Vagina (tissue), 2 donors: ENCODE measurements around the gene GRK4. TPM values are rescaled to one million over a fixed set of nuclear protein-coding genes. Genes with fewer than 3 reads are reported as not detected.

ENCODE experiments used
- DNase-seq, 2 donors: peaks; one replicate each; pipeline ENCODE4 v3.0.0-alpha.2; 2017; ENCODE audit errors: extremely low spot score in 2 of 2
- H3K27ac ChIP-seq: fragments of 200-600 bp; sonication (generic); one replicate; pipeline ENCODE4 v1.5.1; 2019
- H3K27me3 ChIP-seq: fragments of 200-600 bp; sonication (generic); one replicate; pipeline ENCODE4 v1.5.1; 2019
- H3K36me3 ChIP-seq, 2 donors: fragments of 200-600 bp; sonication (generic); one replicate each; pipeline ENCODE4 v1.5.1; 2017 to 2019
- H3K4me1 ChIP-seq: fragments of 200-600 bp; sonication (generic); one replicate; pipeline ENCODE4 v1.5.1; 2019
- H3K4me3 ChIP-seq, 2 donors: fragments of 200-600 bp; sonication (generic); 1 replicate in 1 of 2; 2 replicates in 1 of 2; pipeline ENCODE4 v1.5.1; 2016 to 2019
- H3K9me3 ChIP-seq: fragments of 200-600 bp; sonication (generic); one replicate; pipeline ENCODE4 v1.5.1; 2019
- CTCF ChIP-seq, 3 experiments: fragments of 450-650 bp in 2 of 3; fragments of 200-600 bp in 1 of 3; sonication (generic) in 1 of 3; IDR thresholded peaks; one replicate each; pipeline ENCODE4 v1.5.1; 2017 to 2019; ENCODE audit warnings: antibody characterized with exemption in 3 of 3, mild to moderate bottlenecking in 2 of 3, moderate library complexity in 2 of 3
- POLR2A ChIP-seq, 2 donors: fragments of 450-650 bp; IDR thresholded peaks; one replicate each; pipeline ENCODE4 v1.6.1; 2017; ENCODE audit warnings: antibody characterized with exemption in 2 of 2, mild to moderate bottlenecking in 2 of 2, moderate library complexity in 2 of 2
- POLR2AphosphoS5 ChIP-seq, 2 donors: sonication (generic); formaldehyde crosslinking; IDR thresholded peaks; one replicate each; pipeline ENCODE4 v1.9.0; 2017; ENCODE audit warnings: antibody characterized with exemption in 2 of 2, mild to moderate bottlenecking in 2 of 2, low read depth in 1 of 2; ENCODE audit not compliant: insufficient read depth in 1 of 2
- intact Hi-C: fragments of 100-400 bp; cut with DNase I; formaldehyde crosslinking; loops from one replicate; pipeline ENCODE4 v1.15.1; 2023
- total RNA-seq: library from RNA; depleted of rRNA; stranded (reverse); fragments of >200 nt; gene quantifications from one replicate; pipeline ENCODE4 v1.2.3, GENCODE V29; 2016

The GRK4 gene
- total RNA-seq, 1 donor from 2014 or later: 2.7 TPM

GRCh38 chr4:3009422-3009821, 46.1 kb downstream of the GRK4 start:
- Histone ChIP-seq H3K36me3 (no peaks in the 10 kb centered on the region), H3K9me3 (no peaks in the 10 kb centered on the region), H3K27ac (no peak overlapping the region), H3K4me3 (no peak overlapping the region), H3K4me1 (peaks cover 15% of the 10 kb centered on the region), H3K27me3 (no peaks in the 10 kb centered on the region)
- no peak for DNase-seq
- TF ChIP-seq CTCF (IDR thresholded peaks at IDR 0.05) (no peak), POLR2AphosphoS5 (IDR thresholded peaks at IDR 0.05; ENCODE audit: insufficient read depth in 1 of 2, low read depth in 1 of 2) (no peak), POLR2A (IDR thresholded peaks at IDR 0.05) (no peak)
- intact Hi-C loops: no loop called here

DNA sequence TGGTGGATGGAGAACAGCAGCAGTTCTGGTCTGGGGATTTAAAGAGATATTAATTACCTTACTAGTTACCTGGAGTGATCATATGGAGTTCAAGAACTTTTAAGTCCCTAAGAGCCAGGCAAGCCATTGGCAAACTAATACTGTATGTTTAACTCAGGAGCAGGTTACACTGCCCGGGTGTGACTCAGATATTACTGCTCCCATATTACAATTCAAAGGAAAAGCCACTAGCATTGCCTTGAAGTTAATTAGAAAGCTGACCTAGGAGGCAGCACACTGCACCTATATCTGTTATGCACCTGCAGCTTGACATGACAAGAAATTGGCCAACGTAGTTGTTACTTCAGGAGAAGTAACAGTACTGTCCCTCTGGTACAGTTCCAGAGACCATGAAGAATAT, 47.2 kb downstream of the GRK4 start:
- intact Hi-C loops: no loop called here
- TF ChIP-seq POLR2A (IDR thresholded peaks at IDR 0.05) (no peak), POLR2AphosphoS5 (IDR thresholded peaks at IDR 0.05; ENCODE audit: insufficient read depth in 1 of 2, low read depth in 1 of 2) (no peak), CTCF (IDR thresholded peaks at IDR 0.05) (no peak)
- Histone ChIP-seq H3K27me3 (no peaks in the 10 kb centered on the region), H3K4me1 (peaks cover 15% of the 10 kb centered on the region), H3K4me3 (no peak overlapping the region), H3K36me3 (no peaks in the 10 kb centered on the region), H3K9me3 (no peaks in the 10 kb centered on the region), H3K27ac (peak overlapping the region; percentile 64)
- DNase-seq: no peak

- no peaks in the 10 kb centered on the region for H3K9me3 ChIP-seq
- no peak for DNase-seq
- H3K4me3 ChIP-seq: no peak overlapping the region
- TF ChIP-seq POLR2AphosphoS5 (IDR thresholded peaks at IDR 0.05; ENCODE audit: insufficient read depth in 1 of 2, low read depth in 1 of 2) (peak in 1 of 2 donors; percentile 80), POLR2A (IDR thresholded peaks at IDR 0.05) (no peak), CTCF (IDR thresholded peaks at IDR 0.05) (no peak)
- H3K4me1 ChIP-seq: peaks cover 15% of the 10 kb centered on the region
- H3K27me3 ChIP-seq: no peaks in the 10 kb centered on the region
- intact Hi-C loops: no loop called here
- H3K27ac ChIP-seq: peak overlapping the region; percentile 64
- H3K36me3 ChIP-seq: no peaks in the 10 kb centered on the region
Measured at GRCh38 chr4:3010998-3011397, 47.6 kb downstream of the GRK4 start.

DNA sequence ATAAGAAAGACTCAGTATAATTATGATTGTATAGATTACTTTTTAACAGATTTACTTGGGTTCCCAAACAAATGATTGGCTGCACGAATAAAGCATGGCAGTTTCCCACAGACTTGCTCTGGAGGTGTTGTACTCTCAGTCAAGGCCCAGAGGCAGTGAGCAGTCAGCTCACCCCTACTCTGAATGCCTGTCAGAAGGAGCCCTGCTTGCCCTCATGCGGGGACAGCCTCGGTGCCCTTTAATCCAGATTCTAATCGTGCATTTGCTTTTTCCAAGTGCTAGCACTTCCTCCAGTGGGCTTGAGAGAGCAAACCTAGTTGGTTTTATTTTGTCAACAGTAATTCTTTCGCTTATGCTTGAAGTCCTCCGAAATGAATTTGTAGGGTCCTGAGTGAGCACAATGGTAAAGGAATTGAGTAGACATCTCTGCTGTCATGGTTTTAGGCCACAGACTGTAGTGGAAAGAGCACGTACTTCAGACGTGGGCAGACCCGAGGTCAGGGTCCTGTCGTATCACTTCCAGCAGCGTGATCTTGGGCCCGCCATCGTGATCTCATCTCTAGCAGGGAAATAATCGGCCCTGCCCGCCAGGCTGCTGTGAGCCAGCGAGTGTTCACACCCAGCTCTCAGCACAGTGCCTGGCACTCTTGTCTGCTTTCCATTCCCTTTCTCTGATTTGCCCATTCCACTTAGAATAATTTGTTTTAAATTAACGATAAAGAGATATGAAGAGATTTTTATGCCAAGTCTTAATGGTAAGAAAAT, 48.3 kb downstream of the GRK4 start:
- peaks cover 15% of the 10 kb centered on the region for H3K4me1 ChIP-seq
- no peak overlapping the region for H3K4me3 ChIP-seq
- DNase-seq: no peak
- H3K9me3 ChIP-seq: no peaks in the 10 kb centered on the region
- no peaks in the 10 kb centered on the region for H3K27me3 ChIP-seq
- H3K36me3 ChIP-seq: no peaks in the 10 kb centered on the region
- intact Hi-C loops: no loop called here
- TF ChIP-seq POLR2A (IDR thresholded peaks at IDR 0.05) (no peak), CTCF (IDR thresholded peaks at IDR 0.05) (no peak), POLR2AphosphoS5 (IDR thresholded peaks at IDR 0.05; ENCODE audit: insufficient read depth in 1 of 2, low read depth in 1 of 2) (no peak)
- peak overlapping the region; percentile 64 for H3K27ac ChIP-seq

DNA sequence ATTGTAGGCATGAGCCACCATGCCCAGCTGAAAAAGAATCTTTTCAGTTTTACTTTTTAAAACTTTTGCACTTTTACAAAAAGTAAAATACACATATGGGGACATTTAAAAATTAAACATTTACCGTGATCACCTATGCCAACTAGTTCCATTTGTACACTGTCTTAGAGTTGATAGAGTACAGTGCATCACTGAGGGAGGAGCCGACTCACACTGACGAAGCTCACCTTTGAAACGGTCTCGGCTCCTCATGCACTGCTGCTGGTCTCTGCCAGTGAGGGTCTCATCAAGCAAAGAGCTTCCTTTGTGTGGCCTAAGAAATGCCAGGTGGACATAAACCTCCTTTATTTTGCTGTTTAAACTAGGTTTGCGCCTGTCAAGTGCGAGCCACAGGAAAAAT, 50.0 kb downstream of the GRK4 start:
- Histone ChIP-seq H3K27ac (no peak overlapping the region), H3K9me3 (no peaks in the 10 kb centered on the region), H3K27me3 (no peaks in the 10 kb centered on the region), H3K36me3 (no peaks in the 10 kb centered on the region), H3K4me3 (no peak overlapping the region), H3K4me1 (peaks cover 15% of the 10 kb centered on the region)
- intact Hi-C loops: no loop called here
- DNase-seq: no peak
- TF ChIP-seq POLR2A (IDR thresholded peaks at IDR 0.05) (no peak), POLR2AphosphoS5 (IDR thresholded peaks at IDR 0.05; ENCODE audit: insufficient read depth in 1 of 2, low read depth in 1 of 2) (no peak), CTCF (IDR thresholded peaks at IDR 0.05) (no peak)
